SK-N-SH (cell line): ENCODE results near the gene SOBP.

Experiments used
- CTCF ChIP-seq: fragments of 200-600 bp; sonication (generic); IDR thresholded peaks from 2 replicates; pipeline ENCODE4 v1.6.1; 2017; ENCODE audit warnings: antibody characterized with exemption, mild to moderate bottlenecking, moderate library complexity
- ELF1 ChIP-seq: IDR thresholded peaks from 2 replicates; pipeline ENCODE4 v1.4.0; 2012
- EP300 ChIP-seq, 2 experiments: IDR thresholded peaks; 2 replicates each; pipeline versions ENCODE4 v1.4.0 to v1.6.1; 2012; ENCODE audit warnings: borderline replicate concordance in 1 of 2, low read depth in 1 of 2, low read length in 1 of 2
- EZH2phosphoT487 ChIP-seq: fragments of 200-600 bp; sonication (generic); IDR thresholded peaks from 2 replicates; pipeline ENCODE4 v1.6.1; 2017; ENCODE audit warnings: low read depth, mixed run types, mild to moderate bottlenecking, antibody characterized with exemption, moderate library complexity, borderline replicate concordance
- GABPA ChIP-seq: IDR thresholded peaks from 2 replicates; pipeline ENCODE4 v1.4.0; 2012; ENCODE audit warnings: low read depth, mild to moderate bottlenecking
- IRF3 ChIP-seq: fragments of 150-350 bp; IDR thresholded peaks from 2 replicates; pipeline ENCODE4 v1.6.1; 2016; ENCODE audit warnings: mild to moderate bottlenecking, low read depth, low read length
- MAX ChIP-seq: IDR thresholded peaks from 2 replicates; pipeline ENCODE4 v1.4.0; 2012; ENCODE audit warnings: low read depth
- RCOR1 ChIP-seq: fragments of 150-350 bp; IDR thresholded peaks from 2 replicates; pipeline ENCODE4 v1.6.1; 2017; ENCODE audit warnings: antibody characterized with exemption, low read length
- REST ChIP-seq: IDR thresholded peaks from 2 replicates; pipeline ENCODE4 v1.6.1; 2012; ENCODE audit warnings: mild to moderate bottlenecking, low read depth, low read length, moderate library complexity
- RXRA ChIP-seq: IDR thresholded peaks from 2 replicates; pipeline ENCODE4 v1.4.0; 2012; ENCODE audit warnings: low read depth, mild to moderate bottlenecking, borderline replicate concordance
- SIN3A ChIP-seq: IDR thresholded peaks from 2 replicates; pipeline ENCODE4 v1.6.1; 2012; ENCODE audit warnings: low read depth, mild to moderate bottlenecking, low read length, moderate library complexity, borderline replicate concordance

GRCh38 chr6:107645740-107646139 is 155.8 kb downstream of the SOBP start:
- no peak for TF ChIP-seq IRF3
- no peak for TF ChIP-seq MAX
- no peak for TF ChIP-seq RXRA
- TF ChIP-seq REST: no peak
- no peak for TF ChIP-seq EZH2phosphoT487
- no peak for TF ChIP-seq CTCF
- no peak for TF ChIP-seq SIN3A
- no peak for TF ChIP-seq GABPA
- TF ChIP-seq EP300 (IDR thresholded peaks at IDR 0.05; ENCODE audit: borderline replicate concordance in 1 of 2, low read depth in 1 of 2, low read length in 1 of 2): no peak
- no peak for TF ChIP-seq ELF1
- TF ChIP-seq RCOR1: no peak
